HG03575 (cell line): ENCODE data around the gene SOS1.

Experiments used
- ATAC-seq: cut with Tn5 transposase; IDR thresholded peaks from one replicate; pipeline ENCODE4 v1.9.1; 2021; ENCODE audit not compliant: unreplicated experiment, insufficient number of reproducible peaks, low FRiP score; ENCODE audit errors: extremely low read depth

The SOS1 gene

DNA sequence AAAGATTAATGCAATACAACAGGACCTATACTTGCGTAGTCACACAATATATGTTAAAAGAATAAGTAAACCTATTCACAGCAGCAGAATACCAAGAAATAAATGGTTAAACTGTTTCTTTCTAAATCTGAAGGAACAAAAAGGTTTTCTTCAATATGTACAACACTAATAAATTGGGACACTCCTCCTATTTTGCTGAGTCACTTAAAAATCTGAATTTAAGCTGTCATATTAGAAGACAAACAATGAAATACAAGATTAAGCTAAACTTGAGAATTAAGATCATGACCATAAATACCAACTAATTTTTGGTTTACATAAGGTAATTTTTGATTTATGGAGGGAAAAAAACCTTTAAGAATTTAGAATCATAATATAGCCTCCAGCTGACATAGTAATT, 138.4 kb downstream of the SOS1 start:
- no peak for ATAC-seq

DNA sequence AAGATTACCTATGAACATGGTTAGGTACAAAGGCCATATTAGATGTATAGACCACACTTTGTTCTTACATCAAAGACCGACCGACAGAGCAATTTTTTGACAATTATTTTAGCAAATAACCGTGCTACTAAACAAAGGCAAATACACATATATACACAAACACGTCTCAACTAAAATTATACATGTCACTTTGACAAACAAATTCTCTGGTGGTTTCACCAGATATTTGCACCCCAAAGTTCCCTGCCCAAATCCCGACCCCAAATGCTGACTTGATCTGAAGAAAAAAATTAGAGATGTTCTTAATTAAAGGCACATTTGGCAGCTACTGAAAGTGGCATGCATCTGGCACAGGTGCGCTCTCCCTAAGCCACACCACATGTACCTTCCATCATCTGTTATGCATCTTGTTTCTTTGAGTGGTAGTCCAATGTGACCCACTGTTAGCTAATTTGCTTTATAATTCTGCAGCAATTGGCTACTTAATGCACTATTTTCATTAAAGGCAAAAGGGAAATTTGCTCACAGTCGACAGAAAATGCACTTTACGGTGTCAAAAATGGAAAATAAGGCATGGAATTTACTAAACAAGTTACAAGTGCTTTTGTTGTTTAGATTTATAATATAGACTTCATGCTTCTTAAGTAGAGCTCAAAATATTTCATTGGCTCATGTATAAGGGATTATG, 139.0 kb downstream of the SOS1 start:
- no peak for ATAC-seq

DNA sequence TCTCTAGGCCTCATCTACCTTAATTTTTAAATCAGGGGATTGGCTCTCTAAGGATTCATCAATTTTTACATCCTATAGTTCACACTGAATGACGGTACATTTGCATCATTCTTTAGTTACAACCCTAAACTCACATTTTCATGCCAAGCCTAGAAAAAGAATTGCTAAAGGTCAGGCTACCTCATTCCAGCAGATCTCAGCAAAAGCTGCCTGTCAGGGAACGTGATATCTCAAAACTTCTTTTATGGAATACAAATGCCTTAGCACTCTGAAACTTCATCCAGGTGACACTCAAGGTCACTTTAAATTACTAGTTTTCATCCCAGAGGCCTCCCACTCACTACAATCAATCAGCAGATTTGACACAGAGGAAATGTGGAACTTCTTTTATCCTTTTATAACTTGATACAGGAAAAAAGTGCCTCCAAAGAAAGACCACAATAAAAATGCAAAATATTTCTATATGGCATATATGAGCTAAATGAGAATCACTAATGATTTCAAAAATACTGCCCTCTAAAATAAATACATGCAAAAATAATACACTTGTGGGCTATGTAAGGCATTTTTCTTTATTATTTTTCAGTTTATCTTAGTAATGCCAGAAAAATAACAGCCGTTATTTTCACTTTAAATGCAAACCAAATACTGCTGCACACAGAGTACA, 139.7 kb downstream of the SOS1 start:
- no peak for ATAC-seq

DNA sequence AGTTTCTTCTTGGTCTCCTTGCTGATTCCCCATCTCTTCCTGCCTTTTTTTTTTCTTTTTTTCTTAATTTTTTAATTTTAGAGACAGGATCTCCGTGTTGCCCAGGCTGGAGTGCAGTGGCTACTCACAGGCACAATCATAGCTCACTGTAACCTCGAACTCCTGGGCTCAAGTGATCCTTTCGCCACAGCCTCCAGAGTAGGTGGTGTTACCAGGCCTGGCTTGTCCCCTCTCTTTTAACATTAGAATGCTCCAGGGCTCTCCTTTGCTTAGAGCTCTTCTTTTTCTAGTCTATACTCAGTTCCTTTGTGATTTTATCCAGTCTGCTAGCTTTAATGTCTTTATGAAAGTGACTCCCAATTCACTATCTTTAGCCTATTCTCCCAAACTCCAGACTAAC, 141.9 kb downstream of the SOS1 start:
- no peak for ATAC-seq

DNA sequence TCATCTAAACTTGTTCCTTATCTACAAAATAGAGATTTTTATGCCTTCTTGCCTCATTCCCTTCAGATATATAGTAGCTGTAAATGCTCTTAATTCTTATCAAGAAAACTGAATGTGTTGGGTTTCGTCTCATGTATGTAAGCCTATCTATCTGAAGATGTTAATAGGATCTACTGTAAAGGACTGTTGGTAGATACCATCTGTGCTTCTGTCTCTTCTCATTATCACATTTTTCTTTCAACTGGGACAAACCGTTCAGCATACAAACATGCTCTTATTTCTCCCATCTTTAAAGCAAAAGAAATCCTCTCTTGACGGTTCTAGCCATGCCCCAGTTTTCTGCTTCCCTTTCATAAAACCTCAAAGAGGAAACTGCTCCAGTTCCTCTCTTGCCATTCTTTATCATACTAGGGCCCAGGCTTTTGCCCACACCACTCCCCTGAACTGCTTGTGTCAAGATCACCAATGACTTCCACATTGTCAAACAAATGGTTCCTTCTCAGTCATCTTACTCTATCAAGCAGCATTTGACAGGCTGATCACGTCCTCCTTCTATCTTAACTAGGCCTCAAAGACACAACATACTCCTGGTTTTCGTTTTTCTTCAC, 142.5 kb downstream of the SOS1 start:
- no peak for ATAC-seq

DNA sequence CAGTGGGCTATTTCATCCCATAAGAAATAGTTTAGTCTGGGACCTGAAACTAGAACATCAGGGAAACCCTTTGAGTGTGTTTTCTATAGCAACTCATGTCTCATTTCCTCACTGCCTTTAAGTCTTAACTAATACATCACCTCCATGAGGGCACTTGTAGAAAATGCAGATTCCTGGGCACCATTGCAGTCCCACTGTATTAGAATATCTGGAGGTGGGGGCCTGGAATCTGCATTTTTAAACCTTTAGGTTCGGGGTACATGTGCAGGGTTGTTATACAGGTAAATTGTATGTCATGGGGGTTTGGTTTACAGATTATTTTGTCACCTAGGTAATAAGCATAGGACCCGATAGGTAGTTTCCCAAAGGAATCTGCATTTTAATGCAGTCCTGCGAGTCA, 143.8 kb downstream of the SOS1 start:
- ATAC-seq: no peak

DNA sequence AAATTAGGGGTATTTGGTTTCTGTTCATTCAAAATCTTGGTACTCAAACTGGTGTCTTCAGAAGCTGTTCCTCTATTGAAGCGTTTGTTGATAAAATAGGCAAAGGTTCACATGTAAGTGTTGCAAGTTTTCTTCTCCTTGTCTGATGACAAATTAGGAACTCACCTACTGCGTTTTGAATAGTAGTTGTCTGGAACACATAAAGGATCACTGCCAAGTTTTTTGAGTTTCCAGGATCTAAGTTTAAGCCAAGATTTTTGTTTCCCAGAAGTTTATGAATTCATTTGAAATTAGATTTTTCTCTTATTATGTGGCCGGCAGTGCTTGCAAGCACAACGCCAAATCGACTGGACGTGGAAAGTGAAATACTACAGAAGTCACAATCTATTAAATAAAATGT, 145.8 kb downstream of the SOS1 start:
- no peak for ATAC-seq

DNA sequence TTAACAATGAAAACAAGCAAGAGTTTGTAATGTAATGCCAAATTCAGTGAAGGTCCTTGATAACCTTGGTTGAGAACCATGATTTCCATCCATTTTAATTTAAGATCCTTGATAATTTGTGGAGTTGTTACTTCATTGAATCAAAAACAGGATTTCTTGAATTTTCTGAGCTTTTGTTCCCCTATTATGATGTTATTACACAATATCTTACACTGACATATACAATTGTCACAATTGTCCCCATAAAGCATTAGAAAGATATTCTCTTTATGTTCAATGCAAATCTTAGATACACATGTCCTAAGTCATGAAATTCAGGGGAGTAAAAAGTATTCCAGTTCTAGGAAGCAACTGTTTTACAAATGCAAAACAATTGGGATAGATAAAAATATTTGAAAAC, 147.6 kb downstream of the SOS1 start:
- ATAC-seq: no peak

DNA sequence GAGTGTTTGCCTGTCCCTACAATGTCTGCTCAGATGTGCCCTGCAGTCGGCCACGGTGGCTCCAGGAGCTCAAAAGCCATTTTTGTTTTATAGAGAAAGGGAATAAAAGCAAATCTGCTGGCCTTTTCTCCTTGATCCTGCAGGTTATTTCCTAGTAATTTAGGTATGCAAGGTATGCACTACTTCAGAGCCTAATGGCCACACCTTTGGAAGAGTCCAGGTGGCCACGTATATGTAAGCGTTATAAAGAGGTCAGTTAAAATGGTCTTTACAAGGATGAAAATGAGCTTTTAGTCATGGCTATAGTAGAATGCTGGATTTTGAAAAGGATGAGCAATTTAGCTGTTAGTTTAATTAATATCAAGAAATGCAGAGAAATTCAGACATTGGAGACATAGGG, 149.5 kb downstream of the SOS1 start:
- no peak for ATAC-seq

DNA sequence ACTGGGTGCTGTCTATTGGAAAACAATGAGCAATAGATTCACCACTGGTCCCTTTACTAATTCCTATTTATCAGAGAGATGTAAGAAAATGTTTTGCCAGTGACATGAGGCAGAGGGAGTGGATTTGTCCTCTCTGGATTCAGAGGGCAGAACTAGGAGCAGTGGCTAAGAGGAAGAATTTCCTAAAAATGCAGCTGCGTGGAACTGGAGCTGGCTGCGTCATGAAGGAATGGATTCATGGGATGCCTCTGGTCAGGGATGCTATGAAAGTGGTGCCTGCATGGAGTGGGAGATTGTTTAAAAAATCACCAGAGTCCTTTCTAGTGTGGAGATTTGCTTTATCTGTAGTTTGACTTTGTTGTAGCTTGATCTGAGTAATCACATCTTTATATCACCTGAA, 152.8 kb downstream of the SOS1 start:
- ATAC-seq: no peak

DNA sequence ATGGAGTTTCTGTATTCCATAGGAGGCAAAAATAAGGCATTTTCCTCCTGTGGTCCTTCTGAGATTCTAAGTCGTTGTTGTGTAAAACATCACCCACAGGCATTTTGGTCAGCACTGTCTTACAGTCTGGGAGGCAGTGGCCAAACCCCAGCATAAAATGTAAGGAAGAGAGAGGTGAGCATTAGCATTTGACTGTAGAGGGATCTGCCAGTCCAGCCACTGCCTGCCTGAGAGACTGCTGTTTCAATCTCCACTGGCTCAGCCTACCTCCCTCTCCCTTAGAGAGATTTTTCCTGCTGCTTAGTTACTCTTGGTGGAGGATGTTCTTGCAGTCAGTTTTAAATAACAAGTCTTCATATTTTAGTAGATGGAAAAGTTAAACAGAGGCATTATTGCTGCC, 154.2 kb downstream of the SOS1 start:
- no peak for ATAC-seq

DNA sequence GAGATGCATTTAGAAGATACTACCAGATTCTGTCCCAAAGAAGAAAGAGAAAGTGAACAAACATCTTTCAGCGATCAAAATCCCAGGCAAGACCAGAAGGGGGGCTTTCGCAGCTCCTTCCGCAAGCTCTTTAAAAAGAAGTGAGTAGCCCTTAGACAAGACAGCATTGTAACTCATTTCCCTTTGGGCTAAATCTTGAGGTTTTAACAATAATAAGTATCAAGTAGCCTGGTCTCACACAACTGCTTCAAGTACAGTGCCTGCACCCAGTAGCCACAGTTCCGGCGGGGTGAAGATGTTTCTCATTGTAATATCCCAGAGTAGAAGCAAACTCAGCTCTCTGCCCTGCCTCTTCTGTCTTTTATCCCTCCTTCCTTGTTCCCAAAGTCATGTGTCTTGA, 154.8 kb downstream of the SOS1 start:
- ATAC-seq: no peak

DNA sequence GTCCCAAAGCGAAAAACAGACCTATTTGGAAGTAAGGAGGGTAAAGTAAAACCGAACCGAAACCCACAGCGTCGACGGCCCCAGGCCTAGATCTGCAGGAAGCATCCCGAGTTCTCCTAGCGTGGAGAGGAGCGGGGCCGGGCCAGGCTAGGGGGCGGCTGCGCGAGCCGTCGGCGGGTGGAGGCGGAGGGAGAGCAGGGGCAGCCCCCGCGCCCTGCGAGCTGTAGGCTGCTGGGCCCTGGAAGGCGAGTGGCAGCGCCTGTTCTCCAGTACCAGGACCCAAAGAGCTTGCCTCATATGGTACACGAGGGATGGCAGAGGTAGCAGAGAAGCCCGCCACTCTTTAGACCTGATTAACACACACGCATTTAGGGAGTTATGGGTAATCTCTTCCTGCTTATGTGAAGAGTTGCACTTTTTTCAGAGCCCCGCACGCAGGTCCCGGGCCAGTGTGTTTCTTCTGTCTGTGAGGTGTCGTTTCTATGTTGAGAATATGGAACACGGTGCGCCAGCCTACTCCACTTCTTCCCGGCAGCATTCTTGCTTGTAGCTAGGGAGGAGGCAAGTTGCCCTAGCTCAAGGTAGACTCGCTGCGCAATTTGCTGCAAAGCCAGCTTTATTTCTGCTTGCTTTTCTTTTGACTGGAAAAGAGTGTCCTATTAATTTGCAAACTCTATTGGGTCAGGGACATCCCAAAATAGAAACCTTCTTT, 160.1 kb downstream of the SOS1 start:
- ATAC-seq: no peak

DNA sequence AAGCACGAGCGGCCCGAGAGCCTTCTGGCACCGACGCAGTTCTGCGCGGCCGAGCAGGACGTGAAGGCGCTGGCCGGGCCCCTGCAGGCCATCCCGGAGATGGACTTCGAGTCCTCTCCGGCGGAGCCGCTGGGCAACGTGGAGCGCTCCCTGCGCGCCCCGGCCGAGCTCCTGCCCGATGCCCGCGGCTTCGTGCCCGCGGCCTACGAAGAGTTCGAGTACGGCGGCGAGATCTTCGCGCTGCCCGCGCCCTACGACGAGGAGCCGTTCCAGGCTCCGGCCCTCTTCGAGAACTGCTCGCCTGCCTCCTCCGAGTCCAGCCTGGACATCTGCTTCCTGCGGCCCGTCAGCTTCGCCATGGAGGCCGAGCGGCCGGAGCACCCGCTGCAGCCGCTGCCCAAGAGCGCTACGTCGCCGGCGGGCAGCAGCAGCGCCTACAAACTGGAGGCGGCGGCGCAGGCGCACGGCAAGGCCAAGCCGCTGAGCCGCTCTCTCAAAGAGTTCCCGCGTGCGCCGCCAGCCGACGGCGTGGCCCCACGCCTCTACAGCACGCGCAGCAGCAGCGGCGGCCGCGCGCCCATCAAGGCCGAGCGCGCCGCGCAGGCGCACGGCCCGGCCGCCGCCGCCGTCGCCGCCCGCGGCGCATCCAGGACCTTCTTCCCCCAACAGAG, 160.8 kb downstream of the SOS1 start:
- no peak for ATAC-seq

DNA sequence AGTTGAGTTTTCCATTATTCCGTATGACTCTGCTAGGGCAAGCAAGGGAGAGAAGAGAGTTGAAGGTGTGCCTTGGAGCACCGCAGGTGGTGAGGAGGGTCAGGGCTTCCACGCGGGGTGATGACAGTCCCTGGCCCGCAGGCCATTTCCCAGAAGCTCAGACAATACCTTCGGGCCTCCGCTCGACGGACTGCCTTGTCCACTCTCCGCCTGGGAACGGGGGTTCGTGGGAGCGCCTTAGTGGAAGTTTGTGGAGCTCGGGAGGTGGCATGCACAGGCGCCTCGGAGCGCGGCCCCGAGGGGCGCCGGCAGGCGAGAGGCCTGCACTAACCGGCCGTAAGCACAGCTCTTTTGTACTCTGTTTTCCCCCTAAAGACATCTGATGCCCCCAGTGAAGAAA, 161.4 kb downstream of the SOS1 start:
- no peak for ATAC-seq

DNA sequence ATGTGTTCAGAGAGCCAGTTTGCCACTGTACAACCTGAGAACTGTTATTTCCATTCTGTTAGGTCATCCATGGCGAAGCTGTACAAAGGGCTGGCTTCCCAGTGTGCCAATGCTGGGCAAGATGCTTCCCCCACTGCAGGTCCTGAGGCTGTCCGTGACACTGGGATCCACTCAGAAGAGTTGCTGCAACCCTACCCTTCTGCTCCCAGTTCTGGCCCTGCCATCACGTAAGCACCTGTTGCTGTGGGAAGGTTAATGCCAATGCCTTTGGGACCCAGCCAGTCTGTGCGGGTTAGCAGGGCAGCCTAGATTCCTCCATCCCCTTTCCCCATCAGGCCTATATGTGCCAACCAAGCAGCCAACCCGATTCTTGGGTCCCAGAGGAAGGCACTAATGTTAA, 162.9 kb downstream of the SOS1 start:
- no peak for ATAC-seq

DNA sequence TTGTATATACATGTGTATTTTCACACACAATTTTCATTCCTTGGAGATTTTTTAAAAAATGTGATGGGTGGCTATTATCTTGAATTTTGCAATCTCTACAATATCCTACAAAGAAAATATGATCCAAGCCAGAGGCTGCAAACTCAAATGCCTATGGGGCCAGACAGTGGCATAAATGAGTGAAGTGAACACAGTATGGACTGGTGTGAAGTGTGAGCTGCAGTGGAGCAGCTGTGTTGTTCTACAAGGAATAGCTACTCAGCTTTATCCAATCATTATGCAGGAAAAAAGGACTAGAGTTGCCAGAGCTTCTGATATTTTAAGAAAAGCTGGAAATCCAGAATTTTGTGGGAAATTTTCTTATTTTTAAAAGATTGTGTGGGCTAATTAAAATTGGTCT, 169.1 kb downstream of the SOS1 start:
- ATAC-seq: no peak

DNA sequence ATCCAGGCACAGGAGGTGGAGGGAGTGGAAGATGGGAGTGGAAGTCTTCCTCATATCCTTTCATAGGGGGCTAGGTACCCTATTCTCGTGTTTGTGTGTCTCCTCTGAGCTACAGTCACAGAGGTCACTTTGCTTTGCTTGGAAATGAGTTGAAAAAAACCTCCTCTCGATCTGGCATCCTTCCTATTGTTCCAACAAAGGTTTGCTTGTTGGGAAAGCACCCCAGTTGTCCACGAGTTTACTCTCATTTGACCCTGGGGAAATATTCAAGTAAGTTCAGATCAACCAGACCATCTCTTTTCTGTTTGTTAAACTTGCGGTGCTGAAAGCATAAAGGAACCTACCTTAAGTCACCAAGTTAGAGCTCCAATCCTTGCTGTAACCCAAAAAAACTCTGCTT, 171.9 kb downstream of the SOS1 start:
- ATAC-seq: no peak

DNA sequence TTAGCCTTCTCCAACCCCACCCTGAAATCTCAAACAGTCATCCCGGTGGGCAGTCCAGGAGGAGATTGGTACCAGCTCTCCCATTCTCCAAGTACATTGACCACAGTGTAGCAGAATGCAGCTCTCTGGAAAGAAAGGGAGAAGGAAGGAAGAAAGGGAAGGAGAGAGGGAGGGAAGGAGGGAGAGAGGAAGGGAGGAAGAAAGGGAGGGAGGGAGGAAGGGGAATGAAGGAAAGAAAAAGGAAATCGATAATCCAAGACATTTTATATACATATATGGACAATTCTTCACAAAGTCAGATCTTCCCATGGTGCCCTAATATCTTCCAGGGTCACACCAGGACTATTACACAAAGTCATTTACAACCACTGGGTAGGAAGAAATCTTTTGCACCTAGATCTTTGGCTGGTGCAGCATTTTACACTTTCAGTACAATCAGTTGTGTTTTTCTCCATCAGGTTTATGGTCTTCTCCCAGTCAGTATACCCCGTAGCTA, 172.4 kb downstream of the SOS1 start:
- ATAC-seq: no peak
